ENCODE measurements around the gene CCHCR1. TPM values are rescaled to one million over a fixed set of nuclear protein-coding genes. Genes with fewer than 3 reads are reported as not detected.

Gene CCHCR1
- total RNA-seq, 1 donor from 2014 or later, result 12.5 TPM

GRCh38 chr6:31179896-31180295, 22.3 kb upstream of the CCHCR1 start:
- Histone ChIP-seq H3K27me3 (no peaks in the 10 kb centered on the region), H3K4me3 (peak overlapping the region; percentile 47), H3K27ac (peak overlapping the region; percentile 32), H3K9me3 (no peaks in the 10 kb centered on the region), H3K4me1 (peaks cover 3% of the 10 kb centered on the region), H3K36me3 (no peaks in the 10 kb centered on the region)
- intact Hi-C loops (cut with DNase I), result no loop called here
- DNase-seq (no peak), ATAC-seq (no peak)
- no peak for TF ChIP-seq CTCF (IDR thresholded peaks at IDR 0.05)

- ATAC-seq (no peak), DNase-seq (no peak)
- Histone ChIP-seq H3K9me3 (no peaks in the 10 kb centered on the region), H3K4me1 (peaks cover 3% of the 10 kb centered on the region), H3K4me3 (no peak overlapping the region), H3K27me3 (no peaks in the 10 kb centered on the region), H3K27ac (no peak overlapping the region), H3K36me3 (no peaks in the 10 kb centered on the region)
- TF ChIP-seq CTCF (IDR thresholded peaks at IDR 0.05), result no peak
- intact Hi-C loops (cut with DNase I), result no loop called here
Measured at GRCh38 chr6:31179042-31179386, 21.4 kb upstream of the CCHCR1 start.

- H3K9me3 ChIP-seq, result no peaks in the 10 kb centered on the region
- DNase-seq, result no peak
- intact Hi-C loops (cut with DNase I), result no loop called here
- H3K4me1 ChIP-seq, result peaks cover 3% of the 10 kb centered on the region
- no peaks in the 10 kb centered on the region for H3K36me3 ChIP-seq
- no peak for ATAC-seq
- H3K27me3 ChIP-seq, result no peaks in the 10 kb centered on the region
- H3K4me3 ChIP-seq, result no peak overlapping the region
- H3K27ac ChIP-seq, result no peak overlapping the region
- no peak for TF ChIP-seq CTCF (IDR thresholded peaks at IDR 0.05)
Measured at GRCh38 chr6:31178143-31179041, 20.8 kb upstream of the CCHCR1 start.

GRCh38 chr6:31175971-31176370, 18.4 kb upstream of the CCHCR1 start:
- H3K36me3 ChIP-seq, result no peaks in the 10 kb centered on the region
- no peak for DNase-seq
- intact Hi-C loops (cut with DNase I), result no loop called here
- no peaks in the 10 kb centered on the region for H3K27me3 ChIP-seq
- no peak for ATAC-seq
- no peak overlapping the region for H3K4me3 ChIP-seq
- TF ChIP-seq CTCF (IDR thresholded peaks at IDR 0.05), result no peak
- peaks cover 3% of the 10 kb centered on the region for H3K4me1 ChIP-seq
- no peaks in the 10 kb centered on the region for H3K9me3 ChIP-seq
- H3K27ac ChIP-seq, result no peak overlapping the region

- no peaks in the 10 kb centered on the region for H3K36me3 ChIP-seq
- intact Hi-C loops (cut with DNase I), result no loop called here
- no peak for ATAC-seq
- TF ChIP-seq CTCF (IDR thresholded peaks at IDR 0.05), result no peak
- H3K4me1 ChIP-seq, result peaks cover 3% of the 10 kb centered on the region
- H3K4me3 ChIP-seq, result no peak overlapping the region
- no peak for DNase-seq
- no peaks in the 10 kb centered on the region for H3K9me3 ChIP-seq
- no peak overlapping the region for H3K27ac ChIP-seq
- H3K27me3 ChIP-seq, result no peaks in the 10 kb centered on the region
Measured at GRCh38 chr6:31174378-31174777, 16.8 kb upstream of the CCHCR1 start.
